ENCODE measurements around the gene SLC16A1. TPM values are rescaled to one million over a fixed set of nuclear protein-coding genes. Genes with fewer than 3 reads are reported as not detected.

Gene SLC16A1
- total RNA-seq, 1 donor from 2014 or later, result 60.3 TPM

Small RNAs within 50 kb of the gene (small RNA-seq; reads per million reads assigned to genes)
- not detected for gene AL390729.2

Other genes starting within 250 kb of the SLC16A1 start
- 35.1 TPM for gene RHOC, start 249.1 kb downstream of the SLC16A1 start, total RNA-seq
- 4.1 TPM for gene PPM1J, start 240.9 kb downstream of the SLC16A1 start, total RNA-seq
- 28.1 TPM for gene LRIG2, start 117.0 kb upstream of the SLC16A1 start, total RNA-seq

Measured in frontal cortex (tissue), 1 donor.